SK-N-SH treated with all-trans-retinoic acid at 6 μM for 48 hours (cell line): ENCODE data around the gene PEPD.

ENCODE experiments used
- ATAC-seq: fragments of 200-7000 bp; cut with Tn5 transposase; 3 replicates; pipeline ENCODE4 v1.9.1; 2020; ENCODE audit warnings: mild to moderate bottlenecking, moderate library complexity
- ARNTL ChIP-seq: fragments of 450-650 bp; formaldehyde crosslinking; IDR thresholded peaks from 2 replicates; pipeline ENCODE4 v1.5.0; 2020; ENCODE audit warnings: low read depth, mild to moderate bottlenecking, moderate library complexity, borderline replicate concordance
- BACH2 ChIP-seq: fragments of 250-450 bp; sonication (Bioruptor Pico); IDR thresholded peaks from 2 replicates; pipeline ENCODE4 v1.9.0; 2021; ENCODE audit warnings: mild to moderate bottlenecking, borderline replicate concordance
- CSDC2 ChIP-seq: fragments of 250-450 bp; sonication (Bioruptor Pico); IDR thresholded peaks from 2 replicates; pipeline ENCODE4 v1.5.0; 2020; ENCODE audit warnings: mild to moderate bottlenecking, moderate library complexity
- ESRRG ChIP-seq: fragments of 250-450 bp; sonication (Bioruptor Pico); IDR thresholded peaks from 2 replicates; pipeline ENCODE4 v1.6.1; 2021; ENCODE audit warnings: mild to moderate bottlenecking
- GLIS3 ChIP-seq: fragments of 250-450 bp; sonication (Bioruptor Pico); IDR thresholded peaks from 2 replicates; pipeline ENCODE4 v1.5.0; 2020; ENCODE audit warnings: mild to moderate bottlenecking, moderate library complexity
- ISL1 ChIP-seq: fragments of 250-450 bp; sonication (Bioruptor Pico); IDR thresholded peaks from 2 replicates; pipeline ENCODE4 v2.1.2; 2022; ENCODE audit warnings: mild to moderate bottlenecking, moderate library complexity
- OSR1 ChIP-seq: fragments of 250-450 bp; sonication (Bioruptor Pico); IDR thresholded peaks from 2 replicates; pipeline ENCODE4 v1.8.0; 2022; ENCODE audit warnings: moderate library complexity, mild to moderate bottlenecking, inconsistent platforms
- POU6F1 ChIP-seq: fragments of 250-450 bp; sonication (Bioruptor Pico); IDR thresholded peaks from 2 replicates; pipeline ENCODE4 v1.8.0; 2021; ENCODE audit warnings: low read depth, mild to moderate bottlenecking, moderate library complexity, borderline replicate concordance
- PPARA ChIP-seq: fragments of 250-450 bp; sonication (Bioruptor Pico); IDR thresholded peaks from 2 replicates; pipeline ENCODE4 v1.5.0; 2020; ENCODE audit warnings: mild to moderate bottlenecking, borderline replicate concordance
- RARB ChIP-seq: fragments of 250-450 bp; sonication (Bioruptor Pico); IDR thresholded peaks from 2 replicates; pipeline ENCODE4 v1.8.0; 2021; ENCODE audit warnings: mild to moderate bottlenecking, moderate library complexity
- SNAI2 ChIP-seq: fragments of 250-450 bp; sonication (Bioruptor Pico); IDR thresholded peaks from 2 replicates; pipeline ENCODE4 v1.5.0; 2020; ENCODE audit warnings: mild to moderate bottlenecking, moderate library complexity
- TCF4 ChIP-seq: fragments of 250-450 bp; sonication (Bioruptor Pico); IDR thresholded peaks from 2 replicates; pipeline ENCODE4 v1.8.0; 2021; ENCODE audit warnings: mild to moderate bottlenecking, moderate library complexity, borderline replicate concordance
- TOX ChIP-seq: fragments of 250-450 bp; sonication (Bioruptor Pico); IDR thresholded peaks from 2 replicates; pipeline ENCODE4 v1.8.0; 2021; ENCODE audit warnings: mild to moderate bottlenecking, moderate library complexity, borderline replicate concordance
- TSHZ2 ChIP-seq: fragments of 250-450 bp; sonication (Bioruptor Pico); IDR thresholded peaks from 2 replicates; pipeline ENCODE4 v1.5.0; 2020; ENCODE audit warnings: mild to moderate bottlenecking, moderate library complexity
- ZC3H10 ChIP-seq: fragments of 250-450 bp; sonication (Bioruptor Pico); IDR thresholded peaks from 2 replicates; pipeline ENCODE4 v1.5.1; 2021; ENCODE audit warnings: mild to moderate bottlenecking, moderate library complexity
- ZFP3 ChIP-seq: fragments of 250-450 bp; sonication (Bioruptor Pico); IDR thresholded peaks from 2 replicates; pipeline ENCODE4 v1.5.0; 2020; ENCODE audit warnings: mild to moderate bottlenecking, moderate library complexity
- ZFP30 ChIP-seq: fragments of 450-650 bp; formaldehyde crosslinking; IDR thresholded peaks from 2 replicates; pipeline ENCODE4 v1.5.0; 2022; ENCODE audit warnings: mild to moderate bottlenecking, moderate library complexity
- ZNF565 ChIP-seq: fragments of 450-650 bp; formaldehyde crosslinking; conservative IDR thresholded peaks from 2 replicates; pipeline ENCODE4 v1.5.0; 2020; ENCODE audit warnings: low read depth, mild to moderate bottlenecking, moderate library complexity
- ZNF70 ChIP-seq: fragments of 450-650 bp; formaldehyde crosslinking; IDR thresholded peaks from 2 replicates; pipeline ENCODE4 v1.5.0; 2020; ENCODE audit warnings: mild to moderate bottlenecking, moderate library complexity
- TF ChIP-seq, protein P1 (sequence below): fragments of 250-450 bp; sonication (Bioruptor Pico); IDR thresholded peaks from 2 replicates; pipeline ENCODE4 v1.5.1; 2020; ENCODE audit warnings: low read depth, mild to moderate bottlenecking, moderate library complexity
- TF ChIP-seq, protein P2 (sequence below): fragments of 250-450 bp; sonication (Bioruptor Pico); IDR thresholded peaks from 2 replicates; pipeline ENCODE4 v1.8.0; 2020; ENCODE audit warnings: mild to moderate bottlenecking, moderate library complexity, borderline replicate concordance

The PEPD gene

DNA sequence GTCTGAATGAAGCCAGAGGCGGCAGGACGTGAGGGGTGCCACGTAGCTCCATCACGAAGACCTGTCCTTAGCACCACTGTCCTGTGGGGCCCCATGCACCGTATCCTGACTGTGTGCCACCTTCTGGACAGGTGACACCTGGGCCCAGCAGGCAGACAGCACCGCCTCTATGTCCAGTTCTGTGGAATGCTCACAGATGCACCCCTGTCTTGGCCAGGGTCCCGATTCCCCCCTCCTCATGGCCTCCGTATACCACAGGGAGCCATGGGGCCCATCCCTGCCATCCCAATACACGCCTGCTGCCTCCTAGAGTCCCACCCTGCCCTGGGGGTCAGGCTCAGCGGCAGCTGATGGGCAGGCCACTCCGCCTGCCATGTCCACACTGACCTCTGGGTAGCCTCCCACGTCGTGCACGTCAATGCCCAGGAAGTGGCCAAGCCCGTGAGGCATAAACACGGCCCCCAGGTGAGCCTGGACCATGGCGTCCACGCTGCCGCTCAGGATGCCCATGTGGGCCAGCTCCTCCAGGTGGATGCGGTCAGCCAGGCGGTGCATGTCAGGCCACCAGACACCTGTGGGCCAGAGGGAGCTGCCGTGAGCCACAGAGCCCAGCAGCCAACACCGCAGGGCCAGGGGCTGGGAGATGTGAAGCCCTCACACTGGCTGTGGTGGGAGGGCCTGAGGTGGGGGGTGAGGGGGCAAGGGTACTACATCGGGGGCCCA is 130.5 kb downstream of the PEPD start:
- ATAC-seq = no peak
- TF ChIP-seq ZNF70 (CRISPR knock-in tag) (no peak), CSDC2 (CRISPR knock-in tag) (no peak), ZFP30 (CRISPR knock-in tag) (no peak), ARNTL (CRISPR knock-in tag) (no peak), TCF4 (CRISPR knock-in tag) (no peak), RARB (no peak), ZNF565 (CRISPR knock-in tag) (no peak), ZC3H10 (CRISPR knock-in tag) (no peak), ZFP3 (CRISPR knock-in tag) (no peak), SNAI2 (CRISPR knock-in tag) (no peak), BACH2 (no peak), GLIS3 (CRISPR knock-in tag) (no peak), ISL1 (CRISPR knock-in tag) (no peak)
- TF ChIP-seq, protein P1, sequence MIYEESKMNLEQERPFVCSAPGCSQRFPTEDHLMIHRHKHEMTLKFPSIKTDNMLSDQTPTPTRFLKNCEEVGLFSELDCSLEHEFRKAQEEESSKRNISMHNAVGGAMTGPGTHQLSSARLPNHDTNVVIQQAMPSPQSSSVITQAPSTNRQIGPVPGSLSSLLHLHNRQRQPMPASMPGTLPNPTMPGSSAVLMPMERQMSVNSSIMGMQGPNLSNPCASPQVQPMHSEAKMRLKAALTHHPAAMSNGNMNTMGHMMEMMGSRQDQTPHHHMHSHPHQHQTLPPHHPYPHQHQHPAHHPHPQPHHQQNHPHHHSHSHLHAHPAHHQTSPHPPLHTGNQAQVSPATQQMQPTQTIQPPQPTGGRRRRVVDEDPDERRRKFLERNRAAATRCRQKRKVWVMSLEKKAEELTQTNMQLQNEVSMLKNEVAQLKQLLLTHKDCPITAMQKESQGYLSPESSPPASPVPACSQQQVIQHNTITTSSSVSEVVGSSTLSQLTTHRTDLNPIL (CRISPR knock-in tag) = no peak

GRCh38 chr19:33390101-33390907 is 131.3 kb downstream of the PEPD start:
- no peak for ATAC-seq
- TF ChIP-seq POU6F1 (CRISPR knock-in tag) (no peak), OSR1 (CRISPR knock-in tag) (no peak), ZNF70 (CRISPR knock-in tag) (no peak), TSHZ2 (CRISPR knock-in tag) (no peak), TOX (CRISPR knock-in tag) (no peak), ZFP30 (CRISPR knock-in tag) (no peak), ISL1 (CRISPR knock-in tag) (no peak), ZNF565 (CRISPR knock-in tag) (no peak), RARB (no peak), ZC3H10 (CRISPR knock-in tag) (no peak)
- TF ChIP-seq, protein P2, sequence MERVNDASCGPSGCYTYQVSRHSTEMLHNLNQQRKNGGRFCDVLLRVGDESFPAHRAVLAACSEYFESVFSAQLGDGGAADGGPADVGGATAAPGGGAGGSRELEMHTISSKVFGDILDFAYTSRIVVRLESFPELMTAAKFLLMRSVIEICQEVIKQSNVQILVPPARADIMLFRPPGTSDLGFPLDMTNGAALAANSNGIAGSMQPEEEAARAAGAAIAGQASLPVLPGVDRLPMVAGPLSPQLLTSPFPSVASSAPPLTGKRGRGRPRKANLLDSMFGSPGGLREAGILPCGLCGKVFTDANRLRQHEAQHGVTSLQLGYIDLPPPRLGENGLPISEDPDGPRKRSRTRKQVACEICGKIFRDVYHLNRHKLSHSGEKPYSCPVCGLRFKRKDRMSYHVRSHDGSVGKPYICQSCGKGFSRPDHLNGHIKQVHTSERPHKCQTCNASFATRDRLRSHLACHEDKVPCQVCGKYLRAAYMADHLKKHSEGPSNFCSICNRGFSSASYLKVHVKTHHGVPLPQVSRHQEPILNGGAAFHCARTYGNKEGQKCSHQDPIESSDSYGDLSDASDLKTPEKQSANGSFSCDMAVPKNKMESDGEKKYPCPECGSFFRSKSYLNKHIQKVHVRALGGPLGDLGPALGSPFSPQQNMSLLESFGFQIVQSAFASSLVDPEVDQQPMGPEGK (CRISPR knock-in tag) = no peak

DNA sequence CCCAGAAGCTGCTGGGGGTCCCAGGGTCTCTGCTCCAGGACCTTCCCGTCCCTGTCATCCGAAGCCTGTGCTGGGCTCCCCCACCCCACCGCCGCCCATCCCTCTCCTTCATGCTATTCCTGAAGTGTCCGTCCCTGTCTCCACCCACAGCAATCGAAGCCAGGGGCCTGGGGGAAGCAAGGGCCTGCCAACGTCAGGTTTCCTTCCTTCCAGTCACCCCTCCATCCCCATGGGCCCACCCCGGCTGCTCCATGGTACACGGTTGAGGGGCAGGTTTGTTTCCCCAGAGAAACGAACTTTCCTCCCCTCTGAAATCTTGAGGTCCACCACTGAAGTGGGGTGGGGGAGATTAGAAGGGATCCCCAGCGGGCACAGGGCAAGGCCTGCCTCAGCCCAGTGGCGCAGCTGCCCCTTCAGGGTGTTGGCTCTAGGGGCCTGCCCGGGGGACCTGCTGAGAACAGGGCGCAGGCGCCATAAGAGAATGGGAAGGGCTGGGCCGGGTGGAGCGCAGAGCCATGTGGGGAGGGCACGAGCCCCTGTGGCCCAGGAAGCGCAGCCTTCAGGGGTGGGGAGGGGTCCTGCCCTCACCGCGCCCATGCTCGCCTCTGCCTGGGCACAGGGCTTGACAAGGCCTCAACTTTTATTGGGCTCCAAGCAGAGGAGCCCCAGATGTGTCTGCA is 132.0 kb downstream of the PEPD start:
- ATAC-seq = no peak
- TF ChIP-seq TCF4 (CRISPR knock-in tag) (no peak), TOX (CRISPR knock-in tag) (no peak), ZNF70 (CRISPR knock-in tag) (no peak), PPARA (CRISPR knock-in tag) (no peak), ESRRG (CRISPR knock-in tag) (no peak), SNAI2 (CRISPR knock-in tag) (no peak), ZFP30 (CRISPR knock-in tag) (no peak), TSHZ2 (CRISPR knock-in tag) (no peak), ZC3H10 (CRISPR knock-in tag) (no peak), ISL1 (CRISPR knock-in tag) (no peak), BACH2 (no peak)
- TF ChIP-seq, protein P1 (CRISPR knock-in tag) = no peak
